ENCODE data around the gene CARTPT. TPM values are rescaled to one million over a fixed set of nuclear protein-coding genes. Genes with fewer than 3 reads are reported as not detected.

Gene CARTPT
- total and polyA plus RNA-seq, 9 of the 15 experiments (the other 6 are each of a cell fraction or from before 2014, with no cell fraction given) = not detected

- BruUV-seq (replicated peaks) = no TSS peak
- CTCF ChIA-PET (ENCODE audit: low intra/inter-chr PET ratio) = no interaction called here
- H3K4me2 ChIP-seq (ENCODE audit: insufficient read depth, low read length) = no peak overlapping the region
- in situ Hi-C loops (cut with MboI) = no loop called here
- H4K20me1 ChIP-seq (replicated peaks; ENCODE audit: control insufficient read depth, insufficient read depth, low read length) = no peaks in the 10 kb centered on the region
- ATAC-seq = no peak
- no peak for FAIRE-seq
- TF ChIP-seq ZNF507 (tag; conservative IDR thresholded peaks at IDR 0.05) (no peak), SMARCB1 (IDR thresholded peaks at IDR 0.05; ENCODE audit: insufficient read length, low read depth) (no peak), SMAD1 (IDR thresholded peaks at IDR 0.05; ENCODE audit: low read depth, low read length, partially characterized antibody) (no peak), RBM15 (IDR thresholded peaks at IDR 0.05; ENCODE audit: insufficient read depth, low read length) (no peak), ZNF76 (CRISPR knock-in tag; IDR thresholded peaks at IDR 0.05; ENCODE audit: borderline replicate concordance) (no peak), BACH1 (tag; IDR thresholded peaks at IDR 0.05) (no peak), ZNF217 (CRISPR knock-in tag; IDR thresholded peaks at IDR 0.05) (no peak)
- intact Hi-C loops (cut with micrococcal nuclease) = no loop called here
- peaks cover 0 to 5% of the 10 kb centered on the region in 2 experiments; a peak in 2 of 5 replicates for H3K27me3 ChIP-seq (ENCODE audit: control insufficient read depth in 2 of 2, insufficient read depth in 2 of 2, low read length in 2 of 2)
- no peaks in the 10 kb centered on the region for H3K79me2 ChIP-seq (ENCODE audit: control insufficient read depth, insufficient read depth, low read length)
- H3K9me1 ChIP-seq (ENCODE audit: control insufficient read depth, insufficient read depth, low read length) = no peaks in the 10 kb centered on the region
- 18% methylated on average over 8 of the region's 8 CpGs for WGBS (ENCODE audit: insufficient coverage, low coverage, missing lambda C conversion rate)
- POLR2A ChIA-PET = interaction anchor here (2.2 kb wide), 1 partner anchor 10 kb away, joined by 7 read pairs; no protein-coding TSS in a partner anchor
- H3K36me3 ChIP-seq (ENCODE audit: control insufficient read depth, insufficient read depth, low read length) = no peaks in the 10 kb centered on the region
- H3K9me3 ChIP-seq (replicated peaks; ENCODE audit: control insufficient read depth, insufficient read depth, low read depth, low read length) = no peaks in the 10 kb centered on the region
- no peak overlapping the region for H3K4me3 ChIP-seq
- H3K4me1 ChIP-seq (replicated peaks in 1 of 2; ENCODE audit: control insufficient read depth in 2 of 2, insufficient read depth in 2 of 2, low read length in 2 of 2) = no peaks in the 10 kb centered on the region
- no peak overlapping the region for H3K9ac ChIP-seq (ENCODE audit: insufficient read depth in 1 of 2, low read depth in 2 of 2, low read length in 2 of 2)
- no peak overlapping the region for H3K27ac ChIP-seq (ENCODE audit: extremely low read depth, low read depth, low read length)
- H2AFZ ChIP-seq (ENCODE audit: low read depth, low read length) = no peak overlapping the region
- no peak for DNase-seq (ENCODE audit: extremely low read depth in 1 of 4, low spot score in 3 of 4)
These were observed 24.0 kb upstream of the CARTPT start for GRCh38 chr5:71695071-71695470.

DNA sequence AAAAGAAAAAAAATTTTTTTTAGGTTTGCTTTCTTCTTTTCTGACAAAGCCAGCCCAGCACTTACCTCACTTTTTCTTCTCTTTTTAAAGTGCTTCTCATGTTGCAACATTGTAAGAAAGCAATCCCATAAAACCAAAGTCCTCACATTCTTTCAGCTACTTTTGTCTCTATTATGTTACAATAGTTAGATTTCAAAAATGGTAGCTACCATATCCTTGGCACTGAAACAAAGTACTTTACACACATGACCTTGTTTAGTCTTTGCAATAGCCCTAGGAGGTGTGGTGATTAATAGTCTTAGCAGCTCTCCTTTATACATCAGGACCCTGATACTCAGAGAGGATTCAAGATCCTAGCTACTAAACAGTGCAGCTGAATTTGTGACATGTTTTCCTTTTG, 23.5 kb upstream of the CARTPT start:
- Histone ChIP-seq H3K4me3 (no peak overlapping the region), H3K4me1 (replicated peaks in 1 of 2; ENCODE audit: control insufficient read depth in 2 of 2, insufficient read depth in 2 of 2, low read length in 2 of 2) (no peaks in the 10 kb centered on the region), H3K36me3 (ENCODE audit: control insufficient read depth, insufficient read depth, low read length) (no peaks in the 10 kb centered on the region), H2AFZ (ENCODE audit: low read depth, low read length) (no peak overlapping the region), H3K27ac (ENCODE audit: extremely low read depth, low read depth, low read length) (no peak overlapping the region), H3K9ac (ENCODE audit: insufficient read depth in 1 of 2, low read depth in 2 of 2, low read length in 2 of 2) (no peak overlapping the region), H3K4me2 (ENCODE audit: insufficient read depth, low read length) (no peak overlapping the region), H3K9me3 (replicated peaks; ENCODE audit: control insufficient read depth, insufficient read depth, low read depth, low read length) (no peaks in the 10 kb centered on the region), H3K9me1 (ENCODE audit: control insufficient read depth, insufficient read depth, low read length) (no peaks in the 10 kb centered on the region), H4K20me1 (replicated peaks; ENCODE audit: control insufficient read depth, insufficient read depth, low read length) (no peaks in the 10 kb centered on the region), H3K27me3 (ENCODE audit: control insufficient read depth in 2 of 2, insufficient read depth in 2 of 2, low read length in 2 of 2) (peaks cover 0 to 5% of the 10 kb centered on the region in 2 experiments; a peak in 2 of 5 replicates), H3K79me2 (ENCODE audit: control insufficient read depth, insufficient read depth, low read length) (no peaks in the 10 kb centered on the region)
- ChIA-PET CTCF (ENCODE audit: low intra/inter-chr PET ratio) (no interaction called here), POLR2A (interaction anchor here (2.2 kb wide), 1 partner anchor 10 kb away, joined by 7 read pairs; no protein-coding TSS in a partner anchor)
- FAIRE-seq = no peak
- no peak for DNase-seq (ENCODE audit: extremely low read depth in 1 of 4, low spot score in 3 of 4)
- TF ChIP-seq, protein P1, sequence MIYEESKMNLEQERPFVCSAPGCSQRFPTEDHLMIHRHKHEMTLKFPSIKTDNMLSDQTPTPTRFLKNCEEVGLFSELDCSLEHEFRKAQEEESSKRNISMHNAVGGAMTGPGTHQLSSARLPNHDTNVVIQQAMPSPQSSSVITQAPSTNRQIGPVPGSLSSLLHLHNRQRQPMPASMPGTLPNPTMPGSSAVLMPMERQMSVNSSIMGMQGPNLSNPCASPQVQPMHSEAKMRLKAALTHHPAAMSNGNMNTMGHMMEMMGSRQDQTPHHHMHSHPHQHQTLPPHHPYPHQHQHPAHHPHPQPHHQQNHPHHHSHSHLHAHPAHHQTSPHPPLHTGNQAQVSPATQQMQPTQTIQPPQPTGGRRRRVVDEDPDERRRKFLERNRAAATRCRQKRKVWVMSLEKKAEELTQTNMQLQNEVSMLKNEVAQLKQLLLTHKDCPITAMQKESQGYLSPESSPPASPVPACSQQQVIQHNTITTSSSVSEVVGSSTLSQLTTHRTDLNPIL (CRISPR knock-in tag; IDR thresholded peaks at IDR 0.05) = no peak
- TF ChIP-seq ZBTB7A (IDR thresholded peaks at IDR 0.05; ENCODE audit: borderline replicate concordance, control insufficient read depth, low read depth, low read length) (no peak), ZNF354B (CRISPR knock-in tag; IDR thresholded peaks at IDR 0.05) (no peak), KAT2B (IDR thresholded peaks at IDR 0.05; ENCODE audit: low read depth, low read length) (no peak), CREB3L1 (IDR thresholded peaks at IDR 0.05; ENCODE audit: borderline replicate concordance, low read depth) (no peak), ARID2 (IDR thresholded peaks at IDR 0.05) (no peak), SIRT6 (IDR thresholded peaks at IDR 0.05; ENCODE audit: low read depth, low read length) (no peak), RCOR1 (IDR thresholded peaks at IDR 0.05; ENCODE audit: borderline replicate concordance in 1 of 2, low read depth in 2 of 2, low read length in 2 of 2) (no peak), ZNF695 (CRISPR knock-in tag; IDR thresholded peaks at IDR 0.05) (no peak)
- BruUV-seq (replicated peaks) = no TSS peak
- intact Hi-C loops (cut with micrococcal nuclease) = no loop called here
- in situ Hi-C loops (cut with MboI) = no loop called here
- ATAC-seq = no peak

All from K562 (cell line).